Activated CD4-positive, alpha-beta memory T cell treated with anti-CD3 and anti-CD28 coated beads for 36 hours (primary cell): ENCODE data around the gene ACTR1A. TPM values are rescaled to one million over a fixed set of nuclear protein-coding genes. Genes with fewer than 3 reads are reported as not detected.

Source experiments
- CTCF ChIA-PET: fragments of 350-600 bp; sonication (Branson Sonifier 250); formaldehyde crosslinking; loops from one replicate; lab custom pipeline; 2021; ENCODE audit warnings: antibody characterized with exemption, inconsistent platforms; lab: Charles Lee
- POLR2A ChIA-PET: fragments of 350-600 bp; sonication (Branson Sonifier 250); formaldehyde crosslinking; loops from one replicate; lab custom pipeline; 2021; ENCODE audit warnings: antibody characterized with exemption; lab: Charles Lee
- DNase-seq: peaks from one replicate; pipeline ENCODE4 v3.0.0-alpha.2; 2020
- H3K27ac Mint-ChIP-seq: one replicate; pipeline ENCODE4 v1.8.0; 2021; ENCODE audit warnings: mixed read lengths
- H3K27me3 Mint-ChIP-seq: one replicate; pipeline ENCODE4 v1.8.0; 2021; ENCODE audit warnings: mixed read lengths
- H3K36me3 Mint-ChIP-seq: one replicate; pipeline ENCODE4 v1.8.0; 2021; ENCODE audit warnings: mixed read lengths
- H3K4me1 Mint-ChIP-seq: one replicate; pipeline ENCODE4 v1.8.0; 2021; ENCODE audit warnings: low read depth, mixed read lengths
- H3K4me3 Mint-ChIP-seq: one replicate; pipeline ENCODE4 v1.8.0; 2021; ENCODE audit warnings: mild to moderate bottlenecking, mixed read lengths
- H3K9me3 Mint-ChIP-seq: one replicate; pipeline ENCODE4 v1.8.0; 2021; ENCODE audit warnings: mixed read lengths
- intact Hi-C: fragments of 100-400 bp; cut with micrococcal nuclease; formaldehyde crosslinking; loops from one replicate; pipeline ENCODE4 v1.15.1; 2023
- total RNA-seq, 2 experiments: library from RNA; stranded (reverse); gene quantifications; one replicate each; pipeline ENCODE4 v1.2.3, GENCODE V29; 2021

Gene ACTR1A
- 10 to 100 TPM; 56.9 to 62.2 TPM for total RNA-seq

DNA sequence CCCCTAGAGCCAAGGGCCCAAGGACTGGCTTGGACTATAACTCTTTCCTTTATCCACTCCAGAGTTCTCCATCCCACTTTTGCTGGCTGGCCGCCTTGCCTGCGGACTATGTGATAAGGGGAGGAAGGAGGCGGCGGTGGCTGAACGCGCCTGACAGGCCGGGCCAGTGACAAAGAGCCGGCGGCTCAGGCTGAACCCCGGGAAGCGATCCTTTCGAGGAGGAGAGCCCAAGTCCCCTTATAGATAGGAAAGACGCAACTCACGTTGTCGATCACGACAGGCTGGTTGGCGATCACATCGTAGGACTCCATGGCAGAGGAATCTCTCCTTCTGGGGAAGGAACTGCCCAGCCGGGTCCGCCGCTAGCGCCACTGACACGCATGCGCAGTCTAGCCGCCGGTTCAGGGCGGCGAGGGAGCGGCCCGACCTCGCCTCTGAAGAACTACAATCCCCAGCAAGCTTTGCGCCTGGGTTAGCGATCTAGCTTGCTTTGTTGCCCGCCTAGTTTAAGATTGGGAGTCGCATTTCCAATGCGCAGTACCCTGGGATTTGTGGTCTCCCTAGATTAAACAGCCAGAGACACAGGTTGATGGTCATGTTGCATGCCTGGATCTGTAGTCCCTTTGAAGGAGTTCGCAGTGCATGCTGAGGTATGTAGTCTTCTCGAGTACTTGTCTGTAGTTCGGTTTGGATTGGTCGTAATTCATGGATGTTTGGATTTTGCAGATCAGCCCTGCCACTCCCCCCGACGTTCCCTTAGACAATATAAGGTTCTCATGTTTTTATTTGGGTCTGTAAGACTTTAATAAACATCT lies at the start of gene ACTR1A:
TSS of gene ACTR1A (minus strand) at position 376 of the 815 bp plus-strand sequence. CDS start at position 311, 65 bp downstream.
- ChIA-PET CTCF (interaction anchor here (0.7 to 4.1 kb wide), 15 partner anchors 9 to 273 kb away, joined by 3 to 139 read pairs (median 4); partner anchors contain the start of gene TRIM8), POLR2A (interaction anchor here (0.8 to 3.4 kb wide), 2 partner anchors 81 to 143 kb away, joined by 3 to 14 read pairs; partner anchors contain the start of gene TRIM8)
- intact Hi-C loops: loop anchor here (1.0 to 5.0 kb wide), 18 partner anchors 40 to 1506 kb away; partner anchors contain the start of genes ARL3, BORCS7, CNNM2 and CUEDC2
- Mint-ChIP-seq H3K4me3 (no peak within 1 kb of the TSS), H3K27ac (no peak within 1 kb of the TSS), H3K9me3 (no peaks in the 10 kb centered on the region), H3K36me3 (no peaks in the 10 kb centered on the region), H3K4me1 (peaks cover 28% of the 10 kb centered on the region), H3K27me3 (no peaks in the 10 kb centered on the region)
- peak; percentile 96 for DNase-seq

GRCh38 chr10:102550636-102551210 lies 48.2 kb upstream of the ACTR1A start:
- Mint-ChIP-seq H3K4me3 (no peak overlapping the region), H3K4me1 (peaks cover 3% of the 10 kb centered on the region), H3K9me3 (no peaks in the 10 kb centered on the region), H3K27me3 (no peaks in the 10 kb centered on the region), H3K36me3 (peaks cover 7% of the 10 kb centered on the region), H3K27ac (no peak overlapping the region)
- ChIA-PET POLR2A (no interaction called here), CTCF (interaction anchor here (2.1 kb wide), 1 partner anchor 10 kb away, joined by 5 read pairs; no protein-coding TSS in a partner anchor)
- intact Hi-C loops: no loop called here
- DNase-seq: no peak

DNA sequence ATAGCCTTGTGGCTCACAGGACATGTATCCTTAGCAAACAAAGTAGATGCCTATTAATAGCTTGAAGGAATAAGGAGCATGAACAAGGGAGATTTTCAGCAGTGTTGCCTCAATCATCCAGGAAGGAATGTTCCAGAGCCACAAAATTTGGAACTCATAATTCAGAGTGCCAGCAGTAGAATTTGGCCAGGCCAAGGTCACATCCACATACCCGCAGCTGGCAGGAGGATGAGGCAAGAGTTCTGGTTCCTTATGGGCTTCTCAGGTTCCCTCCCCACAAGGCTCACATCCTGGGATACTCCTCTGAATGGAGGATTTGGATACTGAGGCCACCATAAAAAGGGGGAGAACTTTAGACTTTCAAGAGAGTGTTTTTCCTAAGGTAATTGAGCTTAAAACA lies 47.0 kb upstream of the ACTR1A start:
- H3K4me3 Mint-ChIP-seq: no peak overlapping the region
- H3K36me3 Mint-ChIP-seq: peaks cover 6% of the 10 kb centered on the region
- H3K27me3 Mint-ChIP-seq: no peaks in the 10 kb centered on the region
- no peaks in the 10 kb centered on the region for H3K9me3 Mint-ChIP-seq
- H3K27ac Mint-ChIP-seq: no peak overlapping the region
- ChIA-PET CTCF (interaction anchor here (2.1 kb wide), 1 partner anchor 9 kb away, joined by 5 read pairs; no protein-coding TSS in a partner anchor), POLR2A (no interaction called here)
- intact Hi-C loops: no loop called here
- peaks cover 2% of the 10 kb centered on the region for H3K4me1 Mint-ChIP-seq
- DNase-seq: no peak

- DNase-seq: no peak
- POLR2A ChIA-PET: interaction anchor here (0.7 kb wide), 1 partner anchor 32 kb away, joined by 3 read pairs; no protein-coding TSS in a partner anchor
- CTCF ChIA-PET: interaction anchor here (2.2 kb wide), 1 partner anchor 37 kb away, joined by 14 read pairs; no protein-coding TSS in a partner anchor
- Mint-ChIP-seq H3K36me3 (peaks cover 4% of the 10 kb centered on the region), H3K27ac (no peak overlapping the region), H3K4me3 (no peak overlapping the region), H3K27me3 (no peaks in the 10 kb centered on the region), H3K4me1 (peaks cover 7% of the 10 kb centered on the region), H3K9me3 (no peaks in the 10 kb centered on the region)
- intact Hi-C loops: no loop called here
Observed at GRCh38 chr10:102546606-102547320, 44.3 kb upstream of the ACTR1A start.

- POLR2A ChIA-PET: no interaction called here
- H3K9me3 Mint-ChIP-seq: no peaks in the 10 kb centered on the region
- no peaks in the 10 kb centered on the region for H3K27me3 Mint-ChIP-seq
- CTCF ChIA-PET: no interaction called here
- intact Hi-C loops: no loop called here
- peaks cover 9% of the 10 kb centered on the region for H3K4me1 Mint-ChIP-seq
- H3K36me3 Mint-ChIP-seq: peaks cover 4% of the 10 kb centered on the region
- no peak for DNase-seq
- H3K4me3 Mint-ChIP-seq: no peak overlapping the region
- no peak overlapping the region for H3K27ac Mint-ChIP-seq
Observed at GRCh38 chr10:102545997-102546396, 43.5 kb upstream of the ACTR1A start.

DNA sequence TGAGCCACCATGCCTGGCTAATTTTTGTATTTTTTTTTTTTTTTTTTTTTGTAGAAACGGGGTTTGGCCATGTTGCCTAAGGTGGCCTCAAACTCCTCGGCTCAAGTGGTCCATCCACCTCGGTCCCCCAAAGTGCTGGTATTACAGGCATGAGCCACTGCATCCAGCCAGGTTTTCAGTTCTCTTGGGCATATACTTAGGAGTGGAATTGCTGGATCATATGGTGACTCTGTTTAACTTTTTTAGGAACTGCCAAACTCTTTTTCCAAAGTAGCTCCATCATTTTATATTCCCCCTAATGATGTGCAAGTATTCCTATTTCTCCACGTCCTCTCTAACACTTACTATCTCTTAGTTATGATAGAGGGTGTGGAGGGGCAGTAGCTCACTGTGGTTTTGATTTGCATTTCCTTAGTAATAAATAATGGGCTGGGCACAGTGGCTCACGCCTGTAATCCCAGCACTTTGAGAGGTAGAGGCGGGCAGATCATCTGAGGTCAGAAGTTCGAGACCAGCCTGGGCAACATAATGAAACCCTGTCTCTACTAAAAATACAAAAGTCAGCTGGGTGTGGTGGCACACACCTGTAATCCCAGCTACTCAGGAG lies 42.9 kb upstream of the ACTR1A start:
- no peaks in the 10 kb centered on the region for H3K9me3 Mint-ChIP-seq
- H3K4me3 Mint-ChIP-seq: no peak overlapping the region
- ChIA-PET POLR2A (no interaction called here), CTCF (no interaction called here)
- H3K27ac Mint-ChIP-seq: no peak overlapping the region
- H3K27me3 Mint-ChIP-seq: no peaks in the 10 kb centered on the region
- H3K36me3 Mint-ChIP-seq: peaks cover 3% of the 10 kb centered on the region
- DNase-seq: no peak
- intact Hi-C loops: no loop called here
- peaks cover 10% of the 10 kb centered on the region for H3K4me1 Mint-ChIP-seq

GRCh38 chr10:102542800-102543418 lies 40.4 kb upstream of the ACTR1A start:
- no peaks in the 10 kb centered on the region for H3K9me3 Mint-ChIP-seq
- POLR2A ChIA-PET: interaction anchor here (1.0 kb wide), 1 partner anchor 38 kb away, joined by 4 read pairs; no protein-coding TSS in a partner anchor
- no peak overlapping the region for H3K4me3 Mint-ChIP-seq
- H3K4me1 Mint-ChIP-seq: peaks cover 15% of the 10 kb centered on the region
- CTCF ChIA-PET: no interaction called here
- DNase-seq: no peak
- no peaks in the 10 kb centered on the region for H3K36me3 Mint-ChIP-seq
- intact Hi-C loops: loop anchor here (5.0 kb wide), 1 partner anchor 41 kb away; the partner anchor contains the start of genes ACTR1A and SUFU
- H3K27me3 Mint-ChIP-seq: no peaks in the 10 kb centered on the region
- peak overlapping the region; percentile 25 for H3K27ac Mint-ChIP-seq

DNA sequence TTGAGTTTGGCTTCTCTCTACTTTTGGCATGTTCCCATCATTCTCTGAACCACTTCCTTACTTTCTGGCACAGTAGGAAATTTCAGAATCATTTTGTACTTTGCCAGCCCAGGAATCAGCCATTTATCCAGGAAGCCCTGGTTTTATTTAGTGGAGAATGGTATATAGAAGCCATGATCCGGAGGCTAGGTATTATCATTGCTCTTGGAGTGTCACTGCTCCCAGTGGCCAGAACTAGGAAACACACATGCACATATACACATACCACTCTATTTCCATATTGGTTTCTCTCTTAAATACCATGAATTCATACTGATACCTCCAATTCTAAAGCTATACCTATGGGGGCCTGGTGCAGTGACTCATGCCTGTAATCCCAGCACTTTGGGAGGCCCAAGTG lies 37.5 kb upstream of the ACTR1A start:
- Mint-ChIP-seq H3K4me1 (peaks cover 20% of the 10 kb centered on the region), H3K4me3 (no peak overlapping the region), H3K36me3 (no peaks in the 10 kb centered on the region), H3K9me3 (no peaks in the 10 kb centered on the region), H3K27ac (no peak overlapping the region), H3K27me3 (no peaks in the 10 kb centered on the region)
- intact Hi-C loops: loop anchor here (5.0 kb wide), 1 partner anchor 38 kb away; the partner anchor contains the start of genes ACTR1A and SUFU
- peak; percentile 23 for DNase-seq
- ChIA-PET CTCF (interaction anchor here (1.1 to 1.5 kb wide), 2 partner anchors 10 to 370 kb away, joined by 3 to 5 read pairs; no protein-coding TSS in a partner anchor), POLR2A (no interaction called here)

GRCh38 chr10:102538811-102539210 lies 36.3 kb upstream of the ACTR1A start:
- H3K4me1 Mint-ChIP-seq: peaks cover 20% of the 10 kb centered on the region
- no peaks in the 10 kb centered on the region for H3K9me3 Mint-ChIP-seq
- ChIA-PET CTCF (interaction anchor here (1.1 kb wide), 1 partner anchor 35 kb away, joined by 3 read pairs; no protein-coding TSS in a partner anchor), POLR2A (no interaction called here)
- H3K36me3 Mint-ChIP-seq: no peaks in the 10 kb centered on the region
- DNase-seq: no peak
- no peak overlapping the region for H3K4me3 Mint-ChIP-seq
- intact Hi-C loops: no loop called here
- no peaks in the 10 kb centered on the region for H3K27me3 Mint-ChIP-seq
- H3K27ac Mint-ChIP-seq: no peak overlapping the region

DNA sequence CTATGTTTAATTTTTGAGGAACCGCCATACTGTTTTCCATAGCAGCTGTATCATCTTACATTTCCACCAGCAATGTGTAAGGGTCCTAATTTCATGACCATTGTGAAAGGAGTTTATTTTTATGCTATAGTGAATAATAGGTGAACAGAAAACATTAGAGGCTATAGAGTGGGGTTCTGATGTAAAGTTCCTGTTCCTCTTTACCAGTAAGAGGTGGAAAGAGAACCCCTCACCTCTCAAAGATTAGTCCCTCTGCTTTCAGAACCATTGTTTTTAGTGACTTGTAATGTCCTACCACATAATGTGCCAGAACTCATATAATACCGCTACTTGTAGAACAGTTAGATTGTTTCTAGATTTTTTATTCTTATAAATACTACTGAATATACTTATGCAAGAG lies 35.4 kb upstream of the ACTR1A start:
- H3K4me3 Mint-ChIP-seq: no peak overlapping the region
- intact Hi-C loops: no loop called here

GRCh38 chr10:102537367-102537766 lies 34.9 kb upstream of the ACTR1A start:
- Mint-ChIP-seq H3K27ac (no peak overlapping the region), H3K4me3 (no peak overlapping the region), H3K9me3 (no peaks in the 10 kb centered on the region), H3K4me1 (peaks cover 13% of the 10 kb centered on the region), H3K27me3 (no peaks in the 10 kb centered on the region), H3K36me3 (no peaks in the 10 kb centered on the region)
- DNase-seq: no peak
- POLR2A ChIA-PET: no interaction called here
- intact Hi-C loops: no loop called here
- CTCF ChIA-PET: no interaction called here

More for the DNA sequence above, 35.4 kb upstream of the ACTR1A start:
- Mint-ChIP-seq H3K27ac (no peak overlapping the region), H3K36me3 (no peaks in the 10 kb centered on the region), H3K4me1 (peaks cover 18% of the 10 kb centered on the region), H3K27me3 (no peaks in the 10 kb centered on the region), H3K9me3 (no peaks in the 10 kb centered on the region)
- ChIA-PET CTCF (interaction anchor here (1.1 kb wide), 1 partner anchor 34 kb away, joined by 3 read pairs; no protein-coding TSS in a partner anchor), POLR2A (no interaction called here)
- DNase-seq: no peak
